ENCODE measurements around the gene EPHA2.
"Not testable (repeated sequence)": the region's sequence is repeated elsewhere in the genome, so short reads cannot be mapped to it uniquely, and the experiment has no call there.

Gene EPHA2

DNA sequence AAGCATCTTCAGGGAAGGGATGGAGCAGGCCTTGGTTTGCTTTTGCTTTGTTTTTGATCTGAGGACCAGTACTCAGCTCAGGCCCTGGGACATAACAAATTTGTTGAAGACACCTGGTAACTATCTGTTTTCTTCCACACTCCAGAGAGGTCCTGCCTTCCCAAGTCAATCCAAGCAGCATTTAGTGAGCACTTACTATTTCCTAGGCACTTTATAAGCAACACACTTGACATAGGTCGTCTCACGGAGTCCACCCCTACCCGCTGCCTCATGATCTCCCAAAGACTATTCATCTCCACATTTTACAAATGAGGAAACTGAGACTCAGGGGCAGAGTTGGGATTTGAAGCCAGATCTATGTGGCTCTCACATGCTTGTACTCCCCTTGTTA, 14.4 kb upstream of the EPHA2 start:
- peaks cover 8% of the 10 kb centered on the region for H3K4me1 ChIP-seq (ENCODE audit: control insufficient read depth, insufficient read depth, low read length)
- no peak overlapping the region for H3K4me3 ChIP-seq (ENCODE audit: low read length)
- no peaks in the 10 kb centered on the region for H3K36me3 ChIP-seq (ENCODE audit: control insufficient read depth, insufficient read depth, low read length)
- H3K27me3 ChIP-seq (ENCODE audit: control insufficient read depth, insufficient read depth, low read length) = no peaks in the 10 kb centered on the region
- H3K9ac ChIP-seq (ENCODE audit: low read length) = no peak overlapping the region
- H3K27ac ChIP-seq (ENCODE audit: low read depth, low read length) = no peak overlapping the region

DNA sequence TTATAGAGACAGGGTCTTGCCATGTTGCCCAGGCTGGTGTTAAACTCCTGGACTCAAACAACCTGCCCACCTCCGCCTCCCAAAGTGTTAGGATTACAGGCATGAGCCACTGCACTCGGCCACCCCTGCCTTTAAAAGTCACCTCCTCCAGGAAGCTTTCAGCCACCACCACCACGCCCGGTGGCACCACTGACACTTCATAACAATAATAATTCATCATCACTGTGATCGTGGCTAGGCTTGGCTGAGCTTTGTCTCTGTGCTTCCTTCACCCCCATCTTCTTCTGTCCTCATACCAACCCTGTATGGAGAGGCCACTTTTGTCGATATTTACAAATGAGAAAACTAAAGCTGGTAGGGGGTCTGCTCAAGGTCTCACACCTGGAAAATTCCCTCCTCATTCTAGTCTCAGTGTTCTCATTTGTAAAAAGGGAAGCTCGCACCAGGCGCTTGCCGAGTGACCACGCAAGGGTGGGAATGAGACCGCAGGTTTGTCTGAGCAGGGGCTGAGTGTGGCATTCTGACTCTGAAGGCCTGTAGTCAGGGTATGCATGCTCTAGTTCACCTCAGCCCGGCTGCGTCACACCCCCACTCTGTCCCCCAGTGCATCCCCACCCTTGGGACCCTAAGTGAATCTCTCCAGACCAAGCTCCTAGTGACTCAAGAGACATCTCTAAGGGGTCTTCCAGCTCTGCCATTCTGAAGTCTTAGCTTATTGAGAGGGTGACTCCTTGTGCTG, 12.9 kb upstream of the EPHA2 start:
- no peak overlapping the region for H3K27ac ChIP-seq (ENCODE audit: low read depth, low read length)
- H3K4me1 ChIP-seq (ENCODE audit: control insufficient read depth, insufficient read depth, low read length) = no peaks in the 10 kb centered on the region
- H3K36me3 ChIP-seq (ENCODE audit: control insufficient read depth, insufficient read depth, low read length) = no peaks in the 10 kb centered on the region
- no peak overlapping the region for H3K4me3 ChIP-seq (ENCODE audit: low read length)
- H3K27me3 ChIP-seq (ENCODE audit: control insufficient read depth, insufficient read depth, low read length) = no peaks in the 10 kb centered on the region
- H3K9ac ChIP-seq (ENCODE audit: low read length) = no peak overlapping the region

DNA sequence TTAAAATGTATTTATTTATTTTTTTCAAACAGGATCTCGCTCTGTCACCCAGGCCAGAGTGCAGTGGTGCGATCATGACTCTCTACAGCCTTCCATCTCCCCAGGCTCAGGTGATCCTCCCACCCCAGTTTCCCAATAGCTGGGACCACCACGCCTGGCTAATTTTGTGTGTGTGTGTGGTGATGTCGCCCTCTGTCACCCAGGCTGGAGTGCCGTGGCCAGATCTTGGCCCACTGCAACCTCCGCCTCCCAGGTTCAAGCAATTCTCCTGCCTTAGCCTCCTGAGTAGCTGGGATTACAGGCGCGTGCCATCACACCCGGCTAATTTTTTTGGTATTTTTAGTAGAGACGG, 12.3 kb upstream of the EPHA2 start:
- H3K27ac ChIP-seq (ENCODE audit: low read depth, low read length); H3K27me3 ChIP-seq (ENCODE audit: control insufficient read depth, insufficient read depth, low read length); H3K9ac ChIP-seq (ENCODE audit: low read length); H3K4me1 ChIP-seq (ENCODE audit: control insufficient read depth, insufficient read depth, low read length); H3K36me3 ChIP-seq (ENCODE audit: control insufficient read depth, insufficient read depth, low read length): not testable (repeated sequence)
- H3K4me3 ChIP-seq (ENCODE audit: low read length) = peak overlapping the region; percentile 32

DNA sequence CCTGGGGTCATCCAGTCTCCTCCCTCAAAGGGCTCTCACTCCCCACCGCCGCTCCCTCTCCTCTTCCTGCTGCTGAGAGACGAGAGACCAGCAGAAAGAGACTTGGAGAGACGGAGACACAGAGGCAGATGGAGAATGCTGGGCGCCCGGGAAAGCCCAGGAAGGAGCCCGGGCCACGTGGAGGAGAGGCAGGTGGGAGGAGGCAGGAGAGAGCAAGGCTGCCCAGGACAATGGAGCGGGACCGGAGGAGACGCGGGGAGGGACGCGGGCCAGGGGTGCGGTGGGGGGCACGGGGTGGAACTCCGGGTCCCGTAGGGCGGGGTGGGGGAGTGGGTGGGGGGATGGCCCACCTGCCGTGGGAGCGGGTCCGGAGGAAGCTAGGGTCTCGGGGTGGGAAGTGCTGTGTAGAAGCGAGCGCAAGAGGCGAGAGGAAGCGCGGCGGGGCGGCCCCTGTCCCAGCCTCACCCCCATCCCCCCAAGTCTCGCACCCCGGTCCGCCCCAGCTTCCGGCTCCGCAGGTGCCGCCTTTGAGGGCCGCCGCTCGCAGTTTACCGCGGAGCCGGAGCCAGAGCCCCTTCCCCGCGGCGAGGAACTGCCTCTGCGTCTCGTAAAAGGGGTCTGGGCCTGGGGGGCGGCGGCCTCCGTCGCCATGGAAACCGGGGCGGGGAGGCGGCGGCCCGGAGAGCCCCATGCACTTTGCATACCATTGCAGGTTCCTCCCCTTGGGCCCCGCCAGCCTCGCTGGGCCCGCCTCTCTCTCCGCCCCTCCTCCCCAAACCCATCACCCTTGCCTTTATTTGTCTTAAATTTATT, 11.7 kb upstream of the EPHA2 start:
- H3K27ac ChIP-seq (ENCODE audit: low read depth, low read length) = no peak overlapping the region
- no peaks in the 10 kb centered on the region for H3K27me3 ChIP-seq (ENCODE audit: control insufficient read depth, insufficient read depth, low read length)
- peak overlapping the region; percentile 32 for H3K4me3 ChIP-seq (ENCODE audit: low read length)
- H3K36me3 ChIP-seq (ENCODE audit: control insufficient read depth, insufficient read depth, low read length) = no peaks in the 10 kb centered on the region
- no peaks in the 10 kb centered on the region for H3K4me1 ChIP-seq (ENCODE audit: control insufficient read depth, insufficient read depth, low read length)
- no peak overlapping the region for H3K9ac ChIP-seq (ENCODE audit: low read length)

DNA sequence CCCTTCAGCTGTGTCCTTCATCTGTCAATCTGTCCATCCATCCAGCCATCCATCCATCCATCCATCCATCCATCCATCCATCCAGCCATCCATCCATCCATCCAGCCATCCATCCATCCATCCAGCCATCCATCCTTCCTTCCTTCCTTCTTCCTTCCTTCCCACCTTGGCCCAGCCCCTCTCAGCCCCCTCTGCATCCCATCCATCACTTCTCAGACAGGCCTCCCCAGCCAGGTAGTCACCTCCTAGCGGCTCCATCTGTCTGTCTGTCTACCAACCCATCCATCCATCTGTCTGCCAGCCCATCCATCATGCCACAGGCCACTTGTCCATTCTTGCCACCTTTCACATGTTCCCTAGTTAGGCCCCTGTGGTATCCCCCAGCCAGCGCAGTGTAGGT, 10.2 kb upstream of the EPHA2 start:
- no peaks in the 10 kb centered on the region for H3K27me3 ChIP-seq (ENCODE audit: control insufficient read depth, insufficient read depth, low read length)
- H3K9ac ChIP-seq (ENCODE audit: low read length) = no peak overlapping the region
- no peak overlapping the region for H3K27ac ChIP-seq (ENCODE audit: low read depth, low read length)
- no peak overlapping the region for H3K4me3 ChIP-seq (ENCODE audit: low read length)
- H3K36me3 ChIP-seq (ENCODE audit: control insufficient read depth, insufficient read depth, low read length) = no peaks in the 10 kb centered on the region
- no peaks in the 10 kb centered on the region for H3K4me1 ChIP-seq (ENCODE audit: control insufficient read depth, insufficient read depth, low read length)

DNA sequence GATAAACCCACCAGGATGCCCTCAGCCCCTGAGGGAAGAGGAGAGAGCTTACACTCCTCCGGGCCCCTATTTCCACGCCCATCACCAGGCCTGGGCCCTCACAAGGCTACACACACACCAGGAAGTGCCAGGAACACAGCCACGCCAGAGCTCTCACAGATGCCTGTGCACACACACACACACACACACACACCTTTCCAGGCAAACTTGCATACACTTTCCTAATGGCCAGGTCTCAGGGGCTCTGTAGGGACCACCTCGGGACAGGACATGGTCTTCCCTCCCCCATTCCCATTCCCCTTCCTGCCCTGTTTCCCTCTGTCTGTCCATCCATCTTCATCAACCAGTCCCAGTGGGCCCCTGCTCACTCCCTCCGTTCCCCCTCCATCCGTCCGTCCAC, 9.7 kb upstream of the EPHA2 start:
- Histone ChIP-seq H3K9ac (ENCODE audit: low read length) (no peak overlapping the region), H3K27ac (ENCODE audit: low read depth, low read length) (no peak overlapping the region), H3K4me1 (ENCODE audit: control insufficient read depth, insufficient read depth, low read length) (no peaks in the 10 kb centered on the region), H3K36me3 (ENCODE audit: control insufficient read depth, insufficient read depth, low read length) (no peaks in the 10 kb centered on the region), H3K27me3 (ENCODE audit: control insufficient read depth, insufficient read depth, low read length) (no peaks in the 10 kb centered on the region), H3K4me3 (ENCODE audit: low read length) (no peak overlapping the region)

DNA sequence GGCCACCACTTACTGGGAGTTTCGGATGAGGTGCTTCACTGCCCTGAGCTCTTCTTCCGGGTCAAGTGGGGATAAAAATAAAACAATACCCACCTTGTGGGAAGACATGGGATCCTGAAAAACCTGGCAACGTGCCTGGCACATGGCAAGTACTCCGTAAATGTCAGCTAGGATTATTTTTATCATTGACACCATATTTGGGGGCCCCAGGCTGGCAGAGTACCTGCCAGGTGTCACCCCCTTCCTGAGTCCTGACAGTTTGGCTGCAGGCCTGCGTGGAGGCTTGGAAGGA, 9.2 kb upstream of the EPHA2 start:
- H3K4me1 ChIP-seq (ENCODE audit: control insufficient read depth, insufficient read depth, low read length) = no peaks in the 10 kb centered on the region
- no peak overlapping the region for H3K27ac ChIP-seq (ENCODE audit: low read depth, low read length)
- H3K9ac ChIP-seq (ENCODE audit: low read length) = no peak overlapping the region
- no peak overlapping the region for H3K4me3 ChIP-seq (ENCODE audit: low read length)
- H3K27me3 ChIP-seq (ENCODE audit: control insufficient read depth, insufficient read depth, low read length) = no peaks in the 10 kb centered on the region
- H3K36me3 ChIP-seq (ENCODE audit: control insufficient read depth, insufficient read depth, low read length) = no peaks in the 10 kb centered on the region

DNA sequence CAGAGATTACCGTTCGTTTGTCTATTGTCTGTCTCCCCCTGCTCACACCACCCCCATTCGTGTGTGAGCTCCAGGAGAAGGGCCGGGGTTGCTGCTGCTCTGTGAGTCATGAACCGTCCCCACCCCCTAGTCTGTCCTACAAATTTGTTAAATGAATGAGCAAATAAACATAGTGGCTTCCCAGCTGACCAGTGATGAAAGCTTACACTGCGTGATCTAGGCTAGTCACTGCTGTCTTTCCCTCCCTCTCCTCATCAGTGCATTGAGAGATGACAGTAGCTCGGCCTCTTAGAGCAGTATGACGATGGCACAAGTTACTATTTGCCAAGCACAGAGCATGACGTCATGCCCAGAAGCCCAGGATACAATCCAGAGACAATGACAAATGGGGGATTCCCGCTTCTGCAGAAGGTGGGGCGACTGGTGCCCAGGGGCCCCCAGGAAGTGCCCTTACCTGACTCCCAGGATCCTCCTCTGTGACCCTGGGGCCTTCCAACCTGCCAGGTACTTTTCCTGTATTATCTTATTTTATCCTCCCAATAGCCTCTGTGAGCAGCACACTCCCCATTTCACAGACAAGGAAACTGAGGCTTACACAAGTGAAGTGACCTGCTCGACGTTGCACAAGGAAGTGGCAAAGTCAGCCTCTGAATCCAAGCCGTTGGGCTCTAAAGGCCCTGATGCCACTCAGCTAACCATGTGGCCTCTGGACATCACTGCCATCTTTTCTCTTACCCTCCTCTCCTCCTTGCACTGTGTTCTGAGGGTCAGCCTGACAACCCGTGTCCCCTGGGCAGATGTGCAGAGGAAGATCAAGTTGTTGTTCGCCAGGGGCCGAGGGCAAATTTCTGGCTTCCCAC, 8.6 kb upstream of the EPHA2 start:
- Histone ChIP-seq H3K4me1 (ENCODE audit: control insufficient read depth, insufficient read depth, low read length) (no peaks in the 10 kb centered on the region), H3K36me3 (ENCODE audit: control insufficient read depth, insufficient read depth, low read length) (no peaks in the 10 kb centered on the region), H3K4me3 (ENCODE audit: low read length) (no peak overlapping the region), H3K9ac (ENCODE audit: low read length) (no peak overlapping the region), H3K27ac (ENCODE audit: low read depth, low read length) (no peak overlapping the region), H3K27me3 (ENCODE audit: control insufficient read depth, insufficient read depth, low read length) (no peaks in the 10 kb centered on the region)

DNA sequence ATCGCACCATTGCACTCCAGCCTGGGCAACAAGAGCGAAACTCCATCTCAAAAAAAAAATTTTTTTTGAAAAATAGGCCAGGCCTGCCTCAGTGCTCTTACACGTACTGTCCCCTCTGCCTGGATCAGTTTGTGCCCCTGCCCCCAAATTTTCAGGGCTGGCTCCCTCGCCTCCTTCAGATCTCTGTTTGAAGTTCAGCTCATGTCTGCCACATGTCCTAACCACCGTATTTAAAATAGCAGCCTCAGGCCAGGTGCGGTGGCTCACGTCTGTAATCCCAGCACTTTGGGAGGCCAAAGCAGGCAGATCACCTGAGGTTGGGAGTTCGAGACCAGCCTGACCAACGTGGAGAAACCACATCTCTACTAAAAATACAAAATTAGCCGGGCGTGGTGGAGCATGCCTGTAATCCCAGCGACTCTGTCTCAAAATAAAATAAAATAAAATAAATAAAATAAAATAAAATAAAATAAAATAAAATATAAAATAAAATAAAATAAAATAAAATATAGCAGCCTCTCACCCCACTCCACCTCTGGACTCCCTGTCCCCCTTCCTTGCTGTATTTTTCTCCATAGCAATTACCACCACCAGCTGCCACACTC, 7.8 kb upstream of the EPHA2 start:
- H3K27ac ChIP-seq (ENCODE audit: low read depth, low read length); H3K4me3 ChIP-seq (ENCODE audit: low read length); H3K27me3 ChIP-seq (ENCODE audit: control insufficient read depth, insufficient read depth, low read length); H3K4me1 ChIP-seq (ENCODE audit: control insufficient read depth, insufficient read depth, low read length); H3K9ac ChIP-seq (ENCODE audit: low read length); H3K36me3 ChIP-seq (ENCODE audit: control insufficient read depth, insufficient read depth, low read length): not testable (repeated sequence)

DNA sequence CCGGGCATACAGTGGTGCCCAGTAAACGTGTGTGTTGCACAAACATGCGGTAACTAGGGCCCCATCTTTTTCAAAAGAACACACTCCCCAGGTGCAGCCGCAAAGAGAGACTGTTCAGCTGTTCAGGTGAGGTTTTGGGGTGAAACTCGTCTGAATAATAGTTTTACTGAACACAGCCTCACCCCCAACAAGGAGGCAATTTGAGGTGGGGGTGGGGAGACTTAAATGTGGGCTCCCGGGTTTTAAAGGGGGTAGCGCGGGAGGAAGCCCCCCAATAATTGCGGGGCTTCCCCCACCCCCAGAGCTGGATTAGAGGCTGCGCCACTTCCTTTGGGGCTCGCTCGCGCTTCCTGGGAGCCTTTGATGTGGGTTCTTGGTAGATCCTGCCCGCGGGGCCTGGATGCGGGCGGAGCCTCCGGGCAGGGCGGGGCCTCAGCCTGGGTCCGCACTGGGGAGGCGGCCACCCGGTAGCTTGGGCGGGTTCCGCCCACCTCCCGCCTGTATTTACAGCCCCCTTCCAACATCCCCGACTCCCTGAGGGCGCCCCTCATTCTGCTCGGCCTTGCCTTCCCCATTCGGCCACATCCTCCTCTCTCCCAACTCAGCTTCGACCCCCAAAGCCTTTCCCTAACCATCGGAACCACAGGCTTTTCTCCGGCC, 6.4 kb upstream of the EPHA2 start:
- H3K27ac ChIP-seq (ENCODE audit: low read depth, low read length) = no peak overlapping the region
- H3K4me1 ChIP-seq (ENCODE audit: control insufficient read depth, insufficient read depth, low read length) = no peaks in the 10 kb centered on the region
- H3K36me3 ChIP-seq (ENCODE audit: control insufficient read depth, insufficient read depth, low read length) = no peaks in the 10 kb centered on the region
- H3K27me3 ChIP-seq (ENCODE audit: control insufficient read depth, insufficient read depth, low read length) = no peaks in the 10 kb centered on the region
- H3K4me3 ChIP-seq (ENCODE audit: low read length) = no peak overlapping the region
- H3K9ac ChIP-seq (ENCODE audit: low read length) = no peak overlapping the region

DNA sequence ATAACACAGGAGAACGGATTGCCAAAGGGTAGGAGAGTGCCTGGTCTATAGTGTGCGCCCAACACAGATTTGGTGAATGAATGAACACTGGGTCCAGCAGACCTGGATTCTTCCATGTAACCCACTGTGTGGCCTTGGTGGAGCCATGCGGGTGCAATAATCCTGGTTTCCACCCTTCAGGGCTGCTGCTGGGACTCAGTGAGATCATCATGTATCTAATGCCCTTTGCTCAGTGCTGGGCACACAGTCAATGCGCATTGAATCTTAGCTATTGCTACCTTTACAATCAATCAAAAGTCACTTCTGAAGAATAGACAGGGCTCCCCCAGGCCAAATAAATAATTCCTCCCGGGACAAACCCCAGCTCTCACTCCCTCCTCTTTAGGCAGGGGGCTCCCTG, 5.8 kb upstream of the EPHA2 start:
- no peaks in the 10 kb centered on the region for H3K36me3 ChIP-seq (ENCODE audit: control insufficient read depth, insufficient read depth, low read length)
- no peak overlapping the region for H3K27ac ChIP-seq (ENCODE audit: low read depth, low read length)
- no peaks in the 10 kb centered on the region for H3K27me3 ChIP-seq (ENCODE audit: control insufficient read depth, insufficient read depth, low read length)
- no peak overlapping the region for H3K9ac ChIP-seq (ENCODE audit: low read length)
- H3K4me1 ChIP-seq (ENCODE audit: control insufficient read depth, insufficient read depth, low read length) = no peaks in the 10 kb centered on the region
- H3K4me3 ChIP-seq (ENCODE audit: low read length) = no peak overlapping the region

Data from rectal smooth muscle tissue (tissue), 1 donor.